Measurements from ENCODE around the gene HSP90AA1. TPM values are rescaled to one million over a fixed set of nuclear protein-coding genes. Genes with fewer than 3 reads are reported as not detected.

HSP90AA1 gene
- total RNA-seq, 2 experiments from 2014 or later: 451 to 462 TPM

DNA sequence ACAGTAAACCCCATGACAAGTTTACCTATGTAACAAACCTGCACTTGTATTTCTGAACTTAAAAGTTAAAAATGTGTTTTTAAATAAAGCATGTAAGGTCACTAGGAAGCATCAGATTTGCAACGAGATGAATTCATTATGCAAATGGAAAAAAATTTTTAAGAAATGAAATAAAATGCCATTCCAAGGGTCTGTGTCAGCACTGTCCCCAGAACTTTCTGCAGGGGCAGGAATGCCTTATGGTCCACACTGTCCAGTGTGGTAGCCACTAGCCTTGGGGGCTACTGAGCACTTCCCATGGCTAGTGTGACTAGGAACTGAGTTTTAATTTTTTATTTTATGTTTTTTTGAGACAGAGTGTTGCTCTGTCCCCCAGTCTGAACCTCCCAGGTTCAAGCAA is 49.2 kb downstream of the HSP90AA1 start:
- Mint-ChIP-seq H3K36me3 (ENCODE audit: low read depth) (peaks cover 96% of the 10 kb centered on the region), H3K27me3 (no peaks in the 10 kb centered on the region), H3K27ac (no peak overlapping the region), H3K4me1 (ENCODE audit: low read depth) (no peaks in the 10 kb centered on the region), H3K9me3 (no peaks in the 10 kb centered on the region), H3K4me3 (no peak overlapping the region)
- Histone ChIP-seq H3K4me1 (ENCODE audit: insufficient read depth, low read length) (no peaks in the 10 kb centered on the region), H3K4me3 (ENCODE audit: low read length) (no peak overlapping the region), H3K27me3 (ENCODE audit: control insufficient read depth in 1 of 2, insufficient read depth in 2 of 2, low read length in 2 of 2) (no peaks in the 10 kb centered on the region), H3K27ac (ENCODE audit: low read depth in 1 of 2, low read length in 2 of 2) (no peak overlapping the region), H3K36me3 (ENCODE audit: insufficient read depth, low read length) (peaks cover 97% of the 10 kb centered on the region), H3K9me3 (ENCODE audit: control insufficient read depth in 1 of 2, insufficient read depth in 1 of 2, low read length in 2 of 2) (no peaks in the 10 kb centered on the region)
- no peak for ATAC-seq (ENCODE audit: poor library complexity)
- no peak for TF ChIP-seq CTCF (IDR thresholded peaks at IDR 0.05)
- no peak for DNase-seq
- intact Hi-C loops (cut with DNase I, micrococcal nuclease): loop anchor here in 1 of 2 experiments (10.0 kb wide), 1 partner anchor 47 kb away; the partner anchor contains the start of gene HSP90AA1
- ChIA-PET POLR2A (no interaction called here), CTCF (interaction anchor here (0.6 kb wide), 1 partner anchor 11 kb away, joined by 3 read pairs; no protein-coding TSS in a partner anchor)

DNA sequence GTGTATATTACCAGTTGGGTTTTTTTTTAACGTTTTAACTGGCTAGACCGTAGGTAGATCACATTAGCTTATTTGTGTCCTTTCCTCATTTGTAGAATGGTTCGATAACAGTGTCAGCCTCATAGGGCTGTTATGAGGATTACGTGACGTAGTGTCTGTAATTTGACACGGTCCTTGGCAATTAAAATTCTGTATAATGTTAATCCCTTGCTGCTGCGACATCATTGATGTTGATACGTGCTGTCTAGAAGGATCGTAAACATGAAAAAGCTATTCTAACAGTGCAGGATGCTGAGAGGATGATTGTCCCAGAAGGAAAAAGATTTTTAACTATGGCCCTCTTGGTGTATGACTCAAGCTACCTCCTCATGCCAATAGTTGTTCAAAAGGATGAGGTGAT is 50.9 kb downstream of the HSP90AA1 start:
- Mint-ChIP-seq H3K4me1 (ENCODE audit: low read depth) (no peaks in the 10 kb centered on the region), H3K27me3 (no peaks in the 10 kb centered on the region), H3K36me3 (ENCODE audit: low read depth) (peaks cover 89% of the 10 kb centered on the region), H3K9me3 (no peaks in the 10 kb centered on the region), H3K4me3 (no peak overlapping the region), H3K27ac (no peak overlapping the region)
- DNase-seq (no peak), ATAC-seq (ENCODE audit: poor library complexity) (no peak)
- H3K27me3 ChIP-seq (ENCODE audit: control insufficient read depth in 1 of 2, insufficient read depth in 2 of 2, low read length in 2 of 2): no peaks in the 10 kb centered on the region
- CTCF ChIA-PET: no interaction called here
- no peaks in the 10 kb centered on the region for H3K9me3 ChIP-seq (ENCODE audit: control insufficient read depth in 1 of 2, insufficient read depth in 1 of 2, low read length in 2 of 2)
- peaks cover 95% of the 10 kb centered on the region for H3K36me3 ChIP-seq (ENCODE audit: insufficient read depth, low read length)
- H3K27ac ChIP-seq (ENCODE audit: low read depth in 1 of 2, low read length in 2 of 2): no peak overlapping the region
- intact Hi-C loops (cut with DNase I, micrococcal nuclease): loop anchor here in 1 of 2 experiments (10.0 kb wide), 1 partner anchor 49 kb away; the partner anchor contains the start of gene HSP90AA1
- POLR2A ChIA-PET: no interaction called here
- TF ChIP-seq CTCF (IDR thresholded peaks at IDR 0.05): no peak
- no peaks in the 10 kb centered on the region for H3K4me1 ChIP-seq (ENCODE audit: insufficient read depth, low read length)
- H3K4me3 ChIP-seq (ENCODE audit: low read length): no peak overlapping the region

GRCh38 chr14:102034301-102034700 is 52.5 kb downstream of the HSP90AA1 start:
- peaks cover 94% of the 10 kb centered on the region for H3K36me3 ChIP-seq (ENCODE audit: insufficient read depth, low read length)
- CTCF ChIA-PET: no interaction called here
- ATAC-seq (ENCODE audit: poor library complexity): no peak

More at GRCh38 chr14:102034301-102034700, 52.5 kb downstream of the HSP90AA1 start:
- Mint-ChIP-seq H3K27me3 (no peaks in the 10 kb centered on the region), H3K9me3 (no peaks in the 10 kb centered on the region), H3K36me3 (ENCODE audit: low read depth) (peaks cover 89% of the 10 kb centered on the region), H3K4me1 (ENCODE audit: low read depth) (no peaks in the 10 kb centered on the region), H3K4me3 (no peak overlapping the region), H3K27ac (no peak overlapping the region)
- no peaks in the 10 kb centered on the region for H3K27me3 ChIP-seq (ENCODE audit: control insufficient read depth in 1 of 2, insufficient read depth in 2 of 2, low read length in 2 of 2)
- TF ChIP-seq CTCF (IDR thresholded peaks at IDR 0.05): no peak
- no peak overlapping the region for H3K27ac ChIP-seq (ENCODE audit: low read depth in 1 of 2, low read length in 2 of 2)
- no peaks in the 10 kb centered on the region for H3K9me3 ChIP-seq (ENCODE audit: control insufficient read depth in 1 of 2, insufficient read depth in 1 of 2, low read length in 2 of 2)
- DNase-seq: no peak
- H3K4me1 ChIP-seq (ENCODE audit: insufficient read depth, low read length): no peaks in the 10 kb centered on the region
- intact Hi-C loops (cut with DNase I, micrococcal nuclease): loop anchor here in 1 of 2 experiments (10.0 kb wide), 1 partner anchor 50 kb away; the partner anchor contains the start of gene HSP90AA1
- POLR2A ChIA-PET: no interaction called here
- H3K4me3 ChIP-seq (ENCODE audit: low read length): no peak overlapping the region

Data from CD4-positive, alpha-beta T cell (primary cell).